HG02943 (cell line): ENCODE measurements around the gene NTMT1.
"Not testable (repeated sequence)": the region's sequence is repeated elsewhere in the genome, so short reads cannot be mapped to it uniquely, and the experiment has no call there.

Source experiments
- ATAC-seq: cut with Tn5 transposase; IDR thresholded peaks from one replicate; pipeline ENCODE4 v1.9.1; 2021; ENCODE audit warnings: mild to moderate bottlenecking, low read depth, moderate library complexity; ENCODE audit not compliant: unreplicated experiment

Gene NTMT1, protein sequence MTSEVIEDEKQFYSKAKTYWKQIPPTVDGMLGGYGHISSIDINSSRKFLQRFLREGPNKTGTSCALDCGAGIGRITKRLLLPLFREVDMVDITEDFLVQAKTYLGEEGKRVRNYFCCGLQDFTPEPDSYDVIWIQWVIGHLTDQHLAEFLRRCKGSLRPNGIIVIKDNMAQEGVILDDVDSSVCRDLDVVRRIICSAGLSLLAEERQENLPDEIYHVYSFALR

DNA sequence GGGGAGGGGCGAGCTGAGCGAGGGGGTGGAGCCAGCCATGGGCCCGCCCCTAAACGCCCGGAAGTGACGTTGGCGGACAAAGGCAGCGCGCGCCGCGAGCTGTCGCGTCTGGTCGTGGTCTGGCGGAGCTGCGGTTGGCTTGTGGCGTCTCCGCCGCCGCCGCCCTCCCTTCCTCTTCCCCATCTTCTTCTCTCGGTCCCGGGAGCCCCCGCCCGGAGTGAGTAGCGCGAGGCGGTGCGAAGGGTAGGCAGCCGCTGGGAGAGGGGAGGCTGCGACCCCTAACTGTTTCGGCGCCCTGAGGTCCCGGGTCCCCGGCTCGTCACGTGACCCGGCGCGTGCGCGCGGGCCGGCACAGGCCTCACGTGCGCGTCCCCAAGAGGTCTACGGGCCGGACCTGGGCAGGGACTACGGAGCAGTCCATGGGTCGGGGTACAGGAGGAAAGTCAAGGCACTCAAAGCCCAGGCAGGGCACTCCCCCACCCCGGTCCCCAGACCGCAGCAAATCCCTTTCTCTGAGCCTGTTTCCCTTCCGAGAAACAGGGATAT is at the start of gene NTMT1:
NTMT1 (plus strand) TSS at position 85 of the 546 bp plus-strand sequence. CDS start 6,541 bp downstream, outside the sequence.
- peak; percentile 55 for ATAC-seq

DNA sequence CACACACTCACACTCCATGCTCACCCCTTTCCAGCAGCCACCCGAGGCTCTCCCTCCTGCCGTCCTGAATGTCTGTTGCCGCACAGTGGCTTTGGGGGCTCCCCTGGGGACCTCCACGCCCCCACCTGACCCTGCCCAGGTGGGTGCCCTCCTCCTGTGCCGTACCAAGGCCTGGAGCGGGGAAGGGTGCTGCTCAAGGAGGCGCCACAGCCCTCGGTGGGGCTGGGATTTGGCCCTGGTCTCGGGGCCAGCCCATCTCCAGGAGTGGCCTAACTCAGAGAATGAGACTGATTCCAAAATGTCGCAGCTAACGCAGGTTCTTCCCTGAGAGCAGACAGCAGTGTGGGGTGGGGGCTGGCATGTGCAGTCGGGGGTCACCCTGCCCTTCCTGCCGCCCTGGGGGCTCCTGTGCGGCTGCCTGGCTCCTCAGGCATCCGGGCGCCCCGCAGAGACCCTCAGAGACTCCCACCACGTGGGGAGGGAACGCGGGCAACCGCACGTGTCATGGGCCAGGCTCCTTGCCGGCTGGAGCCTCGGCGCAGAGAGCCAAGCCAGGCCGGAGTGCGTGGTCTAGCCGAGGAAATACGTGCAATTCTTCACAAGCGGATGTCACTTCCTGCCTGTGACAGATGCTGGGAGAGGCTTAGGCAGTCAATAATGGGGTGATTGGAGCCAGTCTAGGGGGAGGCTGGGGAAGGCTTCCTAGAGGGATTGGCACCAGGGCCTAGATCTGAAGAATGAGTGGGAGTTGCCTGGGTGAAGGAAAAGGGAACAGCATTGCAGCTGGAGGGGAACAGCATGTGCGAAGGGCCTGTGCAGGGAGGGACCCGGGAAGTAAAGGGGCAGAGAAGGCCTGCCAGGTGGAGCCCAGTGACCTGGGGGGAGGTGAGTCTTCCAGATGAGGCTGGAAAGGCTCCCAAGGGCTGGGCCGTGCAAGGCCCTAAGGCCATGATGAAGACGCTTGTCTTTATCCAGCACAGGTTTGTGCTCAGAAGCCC is 49.1 kb upstream of the NTMT1 start:
- no peak for ATAC-seq

DNA sequence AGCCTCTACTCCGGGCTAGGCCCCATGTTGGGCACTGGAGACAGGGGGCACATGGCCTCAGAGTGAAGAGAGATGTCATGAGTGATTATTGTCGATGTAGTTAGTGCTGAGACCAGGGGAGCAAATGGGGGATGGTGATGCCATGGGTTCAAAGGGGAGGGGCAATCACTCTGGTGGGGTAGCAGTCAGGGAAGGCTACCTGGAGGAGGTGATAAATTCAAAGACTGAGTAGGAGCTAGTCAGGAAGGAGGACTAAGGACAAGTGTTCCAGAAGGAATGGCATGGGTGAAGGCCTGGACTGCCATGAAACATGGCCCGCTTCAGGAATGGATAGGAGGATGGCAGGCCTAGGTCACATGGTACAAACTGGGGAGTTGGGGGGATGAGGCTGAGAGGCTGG is 46.7 kb upstream of the NTMT1 start:
- ATAC-seq, result no peak

DNA sequence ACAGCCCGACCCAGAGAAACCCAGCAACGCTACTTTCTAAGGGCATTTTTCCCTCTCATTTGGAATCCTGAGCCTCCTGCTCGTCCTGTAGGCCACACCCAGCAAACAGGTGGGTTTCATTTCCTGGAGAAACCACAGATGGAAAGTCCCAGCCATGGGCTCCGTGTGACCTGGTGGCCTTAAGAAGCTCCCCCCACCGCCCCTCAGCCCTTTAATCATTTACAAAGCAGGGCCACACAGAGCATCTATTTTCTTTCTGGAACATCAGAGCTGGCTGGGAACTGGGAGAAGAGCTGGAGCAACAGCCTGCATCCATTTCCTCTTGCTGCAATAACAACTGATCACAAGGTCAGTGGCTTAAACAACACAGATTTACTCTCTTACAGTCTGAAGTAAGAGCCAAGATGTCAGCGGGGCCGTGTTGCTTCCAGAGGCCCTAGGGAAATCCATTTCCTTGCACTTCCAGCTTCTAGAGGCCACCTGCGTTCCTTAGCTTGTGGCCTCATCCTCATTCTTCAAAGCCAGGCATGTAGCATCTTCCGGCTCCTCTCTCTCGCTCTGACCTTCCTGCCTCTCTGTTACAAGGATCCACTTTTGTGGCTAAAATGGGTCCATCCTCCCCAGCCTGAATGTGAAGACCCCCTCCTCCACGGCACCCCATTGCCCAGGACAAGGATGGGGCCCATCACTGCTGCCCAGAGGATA is 45.6 kb upstream of the NTMT1 start:
- ATAC-seq, result no peak

DNA sequence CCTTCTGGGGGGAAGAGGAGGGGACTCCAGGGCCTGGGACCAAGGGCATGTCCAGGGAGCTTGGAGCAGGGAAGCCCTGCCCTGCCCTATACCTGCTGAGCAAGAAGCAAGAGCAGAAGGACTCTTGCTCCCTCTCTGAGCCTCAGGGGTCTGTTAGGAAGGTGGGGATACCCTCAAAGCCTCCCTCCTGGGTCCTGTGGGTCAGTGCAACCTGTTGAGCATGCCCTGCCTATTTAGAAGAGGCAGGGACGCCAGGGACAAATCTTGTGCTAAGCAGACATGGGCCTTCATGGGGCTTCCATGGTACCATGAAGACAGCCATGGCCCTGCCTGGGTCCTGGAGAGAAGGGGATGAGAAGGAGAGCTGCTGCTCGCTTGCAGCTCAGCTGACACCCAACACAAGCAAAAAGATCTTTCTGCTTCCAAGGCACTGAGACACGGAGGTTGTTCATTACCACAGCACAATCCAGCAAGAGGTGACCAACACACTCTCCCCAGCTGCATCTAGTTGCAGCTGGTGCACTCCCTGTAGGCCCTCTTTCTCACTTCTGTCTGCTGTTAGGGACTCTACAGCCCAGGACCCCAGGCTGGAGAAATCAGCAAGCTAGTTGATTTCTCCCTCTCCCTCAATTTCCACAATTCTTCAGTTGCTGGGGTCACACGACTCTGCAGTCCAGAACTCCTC is 44.3 kb upstream of the NTMT1 start:
- no peak for ATAC-seq

DNA sequence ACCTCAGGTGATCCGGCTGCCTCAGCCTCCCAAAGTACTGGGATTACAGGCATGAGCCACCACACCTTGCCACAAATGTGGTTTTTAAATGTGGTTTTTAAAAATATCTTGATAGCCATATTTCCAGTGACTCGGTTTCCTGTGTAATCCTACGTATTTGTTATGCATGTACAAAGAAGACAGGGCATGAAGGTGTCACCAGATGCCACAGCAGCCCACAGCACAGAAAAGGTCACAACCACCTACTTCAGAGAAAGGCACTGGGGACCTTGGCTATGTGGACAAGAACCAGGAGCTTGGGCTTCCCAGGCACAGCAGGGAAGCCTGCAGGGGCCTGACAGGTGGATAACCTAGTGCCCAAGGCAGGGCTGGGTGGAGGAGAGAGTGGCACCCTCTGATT is 43.1 kb upstream of the NTMT1 start:
- ATAC-seq, result no peak

DNA sequence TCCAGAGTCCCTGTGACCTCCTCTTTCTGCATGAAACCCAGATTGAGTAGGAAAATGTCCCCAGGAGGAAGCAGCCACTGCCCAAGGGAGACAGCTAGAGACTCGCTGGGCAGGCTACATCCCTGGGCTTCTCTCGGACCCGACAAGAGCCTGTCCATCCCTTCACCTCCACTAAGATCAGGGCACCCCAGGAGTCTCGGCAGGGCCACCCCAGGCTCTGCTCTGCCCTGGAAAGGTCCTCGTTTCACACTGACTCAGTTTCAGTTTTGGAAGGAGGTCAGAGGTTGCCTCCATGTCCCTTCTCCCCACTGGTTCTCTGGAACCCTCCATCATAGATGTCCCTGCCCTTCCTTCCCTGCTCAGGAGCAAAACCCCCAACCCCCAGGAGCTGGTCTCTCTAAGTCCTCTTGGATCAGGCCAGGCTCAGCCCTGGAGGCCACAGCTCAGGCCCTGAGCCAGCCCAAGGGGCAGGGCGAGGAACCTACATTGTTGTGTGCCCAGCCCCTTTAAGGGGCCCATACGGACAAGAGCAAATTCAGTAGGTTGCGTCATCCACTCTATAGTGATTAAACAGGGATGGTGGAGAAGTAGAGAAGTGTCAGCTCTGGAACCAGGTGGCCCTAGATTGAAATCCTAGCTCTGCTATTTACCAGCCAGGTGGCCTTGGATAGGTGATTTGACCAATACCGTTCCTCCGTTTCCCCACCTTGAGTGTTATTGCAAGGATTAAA is 42.5 kb upstream of the NTMT1 start:
- ATAC-seq, result no peak

DNA sequence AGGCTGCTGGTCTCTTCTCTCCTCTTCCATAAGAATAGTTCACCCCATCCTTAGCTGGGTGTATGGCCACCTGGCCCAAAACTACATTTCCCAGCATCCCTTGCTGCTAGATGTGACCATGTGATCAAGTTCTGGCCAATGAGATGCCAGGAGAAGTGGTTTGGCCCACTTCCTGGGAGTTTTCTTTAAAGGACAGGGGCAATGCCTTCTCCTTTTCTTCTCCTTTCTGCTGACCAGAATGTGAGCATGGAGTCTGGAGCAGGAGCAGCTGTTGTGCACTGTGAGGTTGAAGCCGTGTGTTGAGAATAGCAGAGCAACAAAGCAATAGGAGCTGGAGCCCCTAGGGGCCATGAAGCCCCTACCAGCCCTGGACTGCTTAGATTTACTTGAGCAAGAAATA is 41.8 kb upstream of the NTMT1 start:
- no peak for ATAC-seq

DNA sequence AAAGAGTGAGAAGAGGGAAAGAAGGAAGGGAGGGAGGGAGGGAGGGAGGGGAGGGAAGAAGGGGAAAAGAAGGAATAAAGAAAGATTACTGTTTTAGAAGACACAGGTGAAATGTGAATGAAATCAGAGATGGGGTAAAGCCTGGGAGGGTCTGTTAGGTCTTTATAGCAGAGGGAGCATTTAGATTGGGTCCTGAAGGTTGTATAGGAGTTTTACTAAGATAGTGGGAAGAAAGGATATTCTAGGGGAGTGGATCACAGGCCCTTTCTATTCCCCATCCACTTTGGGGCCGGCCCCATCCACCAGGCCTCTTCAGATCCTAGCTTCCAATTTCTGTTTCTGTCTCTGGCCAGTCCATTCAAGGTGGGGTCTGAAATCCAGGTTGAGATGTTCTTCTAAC is 40.6 kb upstream of the NTMT1 start:
- ATAC-seq, result no peak

DNA sequence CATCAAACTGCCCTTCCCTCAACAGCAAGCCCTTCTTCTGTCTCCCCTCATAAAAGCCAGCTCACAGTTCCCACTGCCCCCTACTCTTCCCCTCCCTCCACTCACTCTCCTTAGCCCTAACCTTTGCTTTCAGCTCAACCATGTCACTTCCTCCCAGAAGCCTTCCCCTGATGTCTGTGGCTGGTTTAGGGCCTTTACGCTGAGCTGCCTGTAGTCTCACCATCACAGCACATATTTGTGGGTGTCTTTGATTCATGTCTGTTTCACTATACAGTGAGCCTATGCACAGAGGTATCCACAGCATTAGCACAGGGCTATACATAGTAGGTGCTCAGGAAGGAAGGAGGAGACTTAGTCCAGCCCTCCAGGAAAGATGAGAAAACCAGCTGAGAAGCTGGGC is 39.7 kb upstream of the NTMT1 start:
- ATAC-seq, result no peak

DNA sequence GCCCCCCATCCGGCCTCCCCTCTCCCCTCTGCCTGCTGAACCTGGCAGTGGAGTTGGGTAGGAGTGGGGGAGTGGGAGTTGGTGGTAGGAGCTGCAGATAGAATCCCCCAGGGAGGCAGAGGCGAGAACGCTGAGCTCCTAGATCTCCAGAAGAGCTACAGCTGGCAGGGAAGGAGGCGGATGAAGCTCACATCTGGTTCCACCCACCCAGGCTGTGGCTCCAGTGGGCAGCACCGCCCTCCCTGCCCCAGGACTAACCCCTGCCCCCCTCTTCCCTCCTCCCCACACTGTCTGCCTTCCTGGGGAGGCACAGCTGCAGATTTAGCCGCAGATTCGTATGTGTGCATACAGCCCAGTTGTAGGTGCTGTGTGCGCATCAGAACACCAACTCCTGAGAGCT is 39.3 kb upstream of the NTMT1 start:
- ATAC-seq, result no peak

DNA sequence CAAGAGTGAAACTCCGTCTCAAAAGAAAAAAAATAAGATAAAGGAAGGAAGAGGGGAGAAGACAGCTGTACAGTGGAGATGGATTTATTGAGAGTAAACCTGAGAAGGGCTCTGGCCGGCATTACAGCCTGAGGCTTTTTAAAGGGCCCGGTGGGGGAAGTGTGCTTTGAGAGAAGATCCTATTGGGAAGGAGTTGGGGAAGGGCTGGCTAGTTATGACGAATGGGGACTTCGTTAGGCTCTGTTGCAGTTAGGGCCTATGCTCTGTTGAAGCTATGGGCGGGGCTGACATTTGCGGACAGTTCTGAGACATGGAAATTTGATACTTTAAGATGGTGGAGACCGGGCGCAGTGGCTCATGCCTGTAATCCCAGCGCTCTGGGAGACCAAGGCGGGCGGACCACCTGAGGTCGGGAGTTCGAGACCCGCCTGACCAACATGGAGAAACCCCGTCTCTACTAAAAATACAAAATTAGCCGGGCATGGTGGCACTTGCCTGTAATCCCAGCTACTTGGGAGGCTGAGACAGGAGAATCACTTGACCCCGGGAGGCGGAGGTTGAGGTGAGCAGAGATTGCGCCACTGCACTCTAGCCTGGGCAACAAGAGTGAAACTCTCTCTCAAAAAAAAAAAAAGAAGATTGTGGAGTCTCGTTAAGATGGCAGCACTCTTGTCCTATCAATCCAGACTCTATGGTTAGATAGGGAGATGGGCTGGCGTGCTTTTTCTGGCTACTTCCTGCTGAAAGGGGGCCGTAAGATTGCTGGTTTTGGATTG is 38.3 kb upstream of the NTMT1 start:
- ATAC-seq, result no peak

DNA sequence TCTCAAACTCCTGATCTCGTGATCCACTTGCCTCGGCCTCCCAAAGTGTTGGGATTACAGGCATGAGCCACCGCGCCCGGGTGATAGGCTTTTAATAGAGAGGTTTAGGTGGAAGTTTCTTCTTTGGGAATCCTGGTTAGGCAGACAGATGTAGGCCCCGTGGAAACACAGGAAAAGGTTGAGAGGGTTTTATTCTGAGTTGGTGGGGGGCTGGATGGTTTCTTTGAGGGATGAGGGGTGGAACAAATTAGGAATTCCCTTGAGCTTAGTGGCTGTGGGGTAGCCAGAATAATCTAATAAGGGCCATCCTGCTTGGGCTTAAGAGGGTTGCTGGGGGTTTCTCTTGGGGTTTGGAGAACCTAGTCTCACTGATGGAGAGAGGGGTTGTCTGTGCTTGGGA is 35.5 kb upstream of the NTMT1 start:
- ATAC-seq, result no peak

DNA sequence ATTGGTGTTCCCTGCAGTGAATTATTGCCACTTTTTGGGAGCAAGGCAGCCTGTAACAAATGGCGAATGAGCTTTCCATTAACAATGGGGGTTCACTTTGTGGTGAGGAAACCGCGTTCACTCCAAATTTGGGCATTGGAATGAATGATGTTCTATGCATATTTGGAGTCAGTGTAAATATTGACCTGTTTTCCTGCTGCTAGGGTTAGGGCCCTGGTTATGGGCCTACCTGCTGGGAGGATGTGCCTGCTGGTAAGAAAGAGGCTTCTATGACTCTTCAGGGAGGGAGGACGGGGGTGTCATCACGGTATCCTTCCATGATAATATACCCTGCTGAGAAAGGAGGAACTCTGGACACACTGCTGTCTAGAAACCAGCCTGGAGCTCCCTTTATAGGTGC is 34.0 kb upstream of the NTMT1 start:
- ATAC-seq, result no peak

DNA sequence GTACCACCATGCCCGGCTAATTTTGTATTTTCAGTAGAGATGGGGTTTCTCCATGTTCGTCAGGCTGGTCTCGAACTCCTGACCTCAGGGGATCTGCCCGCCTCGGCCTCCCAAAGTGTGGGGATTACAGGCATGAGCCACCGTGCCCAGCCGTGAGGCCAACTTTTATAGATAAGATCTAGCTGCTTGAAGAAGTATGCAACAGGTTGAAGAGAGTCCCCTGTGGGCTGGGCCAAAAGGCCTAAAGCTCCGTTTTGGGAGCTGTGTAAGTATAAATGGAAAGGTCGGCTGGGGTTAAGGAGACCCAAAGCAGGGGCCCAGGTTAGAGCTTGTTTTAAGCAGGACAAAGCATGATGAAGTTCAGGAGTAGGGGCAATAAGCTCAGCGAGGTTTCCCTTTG is 33.2 kb upstream of the NTMT1 start:
- ATAC-seq, result not testable (repeated sequence)

DNA sequence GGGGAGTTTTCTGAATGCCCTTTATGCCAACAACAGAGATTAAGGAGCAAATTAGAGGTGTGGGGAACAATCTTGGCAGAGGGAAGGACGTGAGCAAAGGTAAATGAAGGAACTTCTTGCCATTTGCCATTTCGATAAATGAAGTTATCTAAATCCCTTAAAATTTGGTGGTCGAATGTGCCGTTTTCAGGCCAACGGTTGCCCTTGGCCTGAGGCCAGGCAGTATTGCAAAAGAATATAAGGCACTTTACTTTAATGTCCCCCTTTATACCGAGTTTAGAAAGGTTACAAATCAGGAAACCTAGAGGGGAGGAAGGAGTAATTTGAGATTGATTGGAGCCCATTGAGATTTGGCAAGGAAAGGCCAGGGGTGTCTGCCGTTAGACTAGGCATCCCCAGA is 31.3 kb upstream of the NTMT1 start:
- no peak for ATAC-seq

DNA sequence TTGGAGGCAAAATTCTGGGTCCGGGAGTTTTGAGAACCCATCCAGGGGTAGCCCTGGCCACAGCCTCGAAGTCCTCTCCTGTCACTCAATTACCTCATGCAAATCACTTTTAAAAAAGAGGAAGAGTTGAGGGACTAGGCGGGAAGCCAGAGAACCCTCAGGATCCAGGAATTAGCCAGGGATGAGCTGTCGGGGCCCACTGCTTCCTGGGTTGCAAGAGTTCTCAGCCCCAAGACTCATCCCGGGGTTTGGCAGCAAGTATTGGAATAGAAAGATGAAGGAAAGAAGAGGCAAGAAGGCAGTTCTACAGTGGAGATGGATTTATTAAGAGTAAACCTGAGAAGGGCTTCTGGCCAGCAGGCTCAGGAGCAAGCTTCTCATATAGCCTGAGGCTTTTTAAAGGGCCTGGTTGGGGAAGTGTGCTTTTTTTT is 30.6 kb upstream of the NTMT1 start:
- no peak for ATAC-seq

DNA sequence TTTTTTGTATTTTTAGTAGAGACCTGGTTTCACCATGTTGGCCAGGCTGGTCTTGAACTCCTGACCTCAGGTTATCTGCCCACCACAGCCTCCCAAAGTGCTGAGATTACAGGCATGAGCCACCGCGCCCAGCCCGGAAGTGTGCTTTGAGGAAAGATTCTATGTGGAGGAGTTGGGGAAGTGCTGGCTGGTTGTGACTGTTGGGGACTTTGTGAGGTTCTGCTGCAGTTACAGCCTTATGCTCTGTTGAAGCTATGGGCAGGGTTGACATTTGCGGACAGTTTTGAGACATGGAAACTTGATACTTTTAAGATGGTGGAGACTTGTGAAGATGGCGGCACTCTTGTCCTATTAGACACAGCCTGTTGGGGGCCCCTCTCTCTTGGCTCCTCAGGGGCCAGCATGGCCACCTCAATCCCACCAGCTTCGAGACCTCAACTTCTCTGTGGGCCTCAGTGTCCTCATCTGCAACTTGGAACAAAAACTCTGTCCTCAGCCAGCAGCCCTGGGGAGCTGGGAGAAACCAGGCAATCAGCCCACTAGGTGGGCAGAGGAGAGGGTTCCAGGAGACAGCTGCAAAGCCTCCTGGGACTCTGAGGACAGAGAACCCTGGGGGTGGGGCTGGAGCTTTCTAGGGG is 29.9 kb upstream of the NTMT1 start:
- ATAC-seq, result no peak
